SK-N-SH (cell line): ENCODE data around the gene PDZK1IP1. TPM values are rescaled to one million over a fixed set of nuclear protein-coding genes. Genes with fewer than 3 reads are reported as not detected.

Experiments used
- CTCF ChIA-PET: fragments of 300-600, 350-600 bp; formaldehyde crosslinking; extraction: SDS; loops from one replicate; lab custom pipeline; 2021; lab: Yijun Ruan, JAX
- POLR2A ChIA-PET: fragments of 350-600 bp; sonication (Branson Sonifier 250); formaldehyde crosslinking; extraction: SDS; loops from one replicate; lab custom pipeline; 2020; ENCODE audit warnings: antibody characterized with exemption, inconsistent platforms; lab: Yijun Ruan, JAX
- DNase-seq: peaks from one replicate; pipeline ENCODE4 v3.0.0; 2012
- H2AFZ ChIP-seq: fragments of 200-600 bp; sonication (generic); 2 replicates; pipeline ENCODE4 v1.8.1; 2016; ENCODE audit warnings: antibody characterized with exemption, mild to moderate bottlenecking, low read depth
- H3F3A ChIP-seq: fragments of 200-600 bp; sonication (generic); replicated peaks from 2 replicates; pipeline ENCODE3; 2016; ENCODE audit warnings: antibody characterized with exemption, mild to moderate bottlenecking; ENCODE audit not compliant: insufficient read depth
- H3K27ac ChIP-seq, 2 experiments: fragments of 200-500 bp in 1 of 2; fragments of 200-600 bp in 1 of 2; sonication (Bioruptor generic) in 1 of 2; sonication (generic), shearing (Covaris generic) in 1 of 2; 2 replicates each; pipeline versions ENCODE4 v1.5.1 to v1.6.1; 2014 to 2016; ENCODE audit warnings: low read depth in 2 of 2, inconsistent platforms in 1 of 2, low read length in 1 of 2, mild to moderate bottlenecking in 1 of 2, mixed read lengths in 1 of 2
- H3K27me3 ChIP-seq: fragments of 200-600 bp; sonication (generic), shearing (Covaris generic); 2 replicates; pipeline ENCODE4 v1.6.1; 2016; ENCODE audit warnings: mixed run types; ENCODE audit not compliant: insufficient read depth
- H3K36me3 ChIP-seq, 2 experiments: fragments of 200-500 bp in 1 of 2; fragments of 200-600 bp in 1 of 2; sonication (Bioruptor generic) in 1 of 2; sonication (generic) in 1 of 2; replicated peaks in 1 of 2; 2 replicates each; pipeline versions ENCODE3 to v1.5.1; 2014 to 2016; ENCODE audit warnings: low read length in 1 of 2, mild to moderate bottlenecking in 1 of 2; ENCODE audit not compliant: insufficient read depth in 2 of 2, control insufficient read depth in 1 of 2
- H3K4me1 ChIP-seq, 2 experiments: fragments of 200-500 bp in 1 of 2; fragments of 200-600 bp in 1 of 2; sonication (Bioruptor generic) in 1 of 2; sonication (generic), shearing (Covaris generic) in 1 of 2; 2 replicates each; pipeline versions ENCODE4 v1.5.1 to v1.6.1; 2014 to 2016; ENCODE audit warnings: low read depth in 1 of 2, low read length in 1 of 2, mixed run types in 1 of 2; ENCODE audit not compliant: insufficient read depth in 2 of 2, control insufficient read depth in 1 of 2
- H3K4me2 ChIP-seq: fragments of 200-600 bp; sonication (generic), shearing (Covaris generic); 2 replicates; pipeline ENCODE4 v1.6.1; 2017; ENCODE audit warnings: mixed run types
- H3K4me3 ChIP-seq, 2 experiments: fragments of 200-500 bp in 1 of 2; fragments of 200-600 bp in 1 of 2; sonication (Bioruptor generic) in 1 of 2; sonication (generic), shearing (Covaris generic) in 1 of 2; 2 replicates each; pipeline versions ENCODE4 v1.5.1 to v1.8.1; 2014 to 2016; ENCODE audit warnings: low read depth in 2 of 2, inconsistent platforms in 1 of 2, low read length in 1 of 2, mild to moderate bottlenecking in 1 of 2, mixed read lengths in 1 of 2, moderate library complexity in 1 of 2
- H3K79me2 ChIP-seq: fragments of 200-600 bp; sonication (generic); 2 replicates; pipeline ENCODE4 v1.8.1; 2017; ENCODE audit warnings: mild to moderate bottlenecking; ENCODE audit not compliant: insufficient read depth
- H3K9ac ChIP-seq: fragments of 200-600 bp; sonication (generic); 2 replicates; pipeline ENCODE4 v1.6.1; 2017; ENCODE audit warnings: mixed run types
- H3K9me2 ChIP-seq: fragments of 200-600 bp; sonication (generic); 2 replicates; pipeline ENCODE4 v1.6.1; 2017; ENCODE audit warnings: mixed run types
- H3K9me3 ChIP-seq: fragments of 200-600 bp; sonication (generic); 2 replicates; pipeline ENCODE4 v1.6.1; 2017; ENCODE audit warnings: mixed run types, mild to moderate bottlenecking, moderate library complexity
- H4K20me1 ChIP-seq: fragments of 200-600 bp; sonication (generic); 2 replicates; pipeline ENCODE4 v1.6.1; 2017; ENCODE audit warnings: mild to moderate bottlenecking, mixed run types; ENCODE audit not compliant: insufficient read depth
- EZH2phosphoT487 ChIP-seq: fragments of 200-600 bp; sonication (generic); IDR thresholded peaks from 2 replicates; pipeline ENCODE4 v1.6.1; 2017; ENCODE audit warnings: low read depth, mixed run types, mild to moderate bottlenecking, antibody characterized with exemption, moderate library complexity, borderline replicate concordance
- FOSL2 ChIP-seq: IDR thresholded peaks from 2 replicates; pipeline ENCODE4 v1.4.0; 2012; ENCODE audit warnings: low read depth, mild to moderate bottlenecking, moderate library complexity, borderline replicate concordance
- FOXJ3 ChIP-seq: sonication (generic); formaldehyde crosslinking; IDR thresholded peaks from 2 replicates; pipeline ENCODE4 v1.5.1; 2020; ENCODE audit warnings: mild to moderate bottlenecking, missing genetic modification reagents
- FOXM1 ChIP-seq: IDR thresholded peaks from 2 replicates; pipeline ENCODE4 v1.4.0; 2012; ENCODE audit warnings: low read depth, mild to moderate bottlenecking
- GABPA ChIP-seq: IDR thresholded peaks from 2 replicates; pipeline ENCODE4 v1.4.0; 2012; ENCODE audit warnings: low read depth, mild to moderate bottlenecking
- IRF3 ChIP-seq: fragments of 150-350 bp; IDR thresholded peaks from 2 replicates; pipeline ENCODE4 v1.6.1; 2016; ENCODE audit warnings: mild to moderate bottlenecking, low read depth, low read length
- JUND ChIP-seq: IDR thresholded peaks from 2 replicates; pipeline ENCODE4 v1.4.0; 2012
- MAX ChIP-seq: IDR thresholded peaks from 2 replicates; pipeline ENCODE4 v1.4.0; 2012; ENCODE audit warnings: low read depth
- NFIC ChIP-seq: IDR thresholded peaks from 2 replicates; pipeline ENCODE4 v1.4.0; 2012; ENCODE audit warnings: borderline replicate concordance
- NRF1 ChIP-seq: IDR thresholded peaks from 2 replicates; pipeline ENCODE4 v1.6.1; 2012; ENCODE audit warnings: low read depth, mild to moderate bottlenecking, low read length
- PBX3 ChIP-seq: IDR thresholded peaks from 2 replicates; pipeline ENCODE4; 2012
- POLR2AphosphoS5 ChIP-seq: IDR thresholded peaks from 2 replicates; pipeline ENCODE4 v1.6.1; 2012; ENCODE audit warnings: low read depth, low read length
- REST ChIP-seq: IDR thresholded peaks from 2 replicates; pipeline ENCODE4 v1.6.1; 2012; ENCODE audit warnings: mild to moderate bottlenecking, low read depth, low read length, moderate library complexity
- SIN3A ChIP-seq: IDR thresholded peaks from 2 replicates; pipeline ENCODE4 v1.6.1; 2012; ENCODE audit warnings: low read depth, mild to moderate bottlenecking, low read length, moderate library complexity, borderline replicate concordance
- SMC3 ChIP-seq: IDR thresholded peaks from 2 replicates; pipeline ENCODE4 v1.6.1; 2012; ENCODE audit warnings: low read depth, low read length, improper control_type of control experiment
- TAF1 ChIP-seq: IDR thresholded peaks from 2 replicates; pipeline ENCODE4 v1.6.1; 2012; ENCODE audit warnings: low read depth, mild to moderate bottlenecking, low read length, moderate library complexity, borderline replicate concordance
- TCF12 ChIP-seq: IDR thresholded peaks from 2 replicates; pipeline ENCODE4 v1.4.0; 2012
- TEAD4 ChIP-seq: IDR thresholded peaks from 2 replicates; pipeline ENCODE4 v1.4.0; 2012; ENCODE audit warnings: mild to moderate bottlenecking, borderline replicate concordance; ENCODE audit not compliant: insufficient read depth
- YY1 ChIP-seq: IDR thresholded peaks from 2 replicates; pipeline ENCODE4 v1.4.0; 2012; ENCODE audit warnings: low read depth, mild to moderate bottlenecking
- ZBTB33 ChIP-seq: IDR thresholded peaks from 2 replicates; pipeline ENCODE4 v1.4.0; 2012; ENCODE audit warnings: low read depth, borderline replicate concordance
- WGBS: methylation state at CpG from one replicate; pipeline ENCODE4 v1.1.6; 2017; ENCODE audit warnings: low lambda C conversion rate; 5-methylcytosine and 5-hydroxymethylcytosine counted together
- polyA plus RNA-seq, 3 experiments: library from polyadenylated mRNA; depleted of rRNA; stranded (reverse); fragments of >200 nt; gene quantifications; 2 replicates each; pipeline ENCODE4 v1.2.3, GENCODE V29; 2012

The PDZK1IP1 gene
- polyA plus RNA-seq, 1 of the 3 experiments (the other 2 are of a cell fraction), result not detected

- no peak for DNase-seq
- Histone ChIP-seq H3K9ac (no peak overlapping the region), H3K36me3 (no peaks in the 10 kb centered on the region), H4K20me1 (no peaks in the 10 kb centered on the region), H2AFZ (no peak overlapping the region), H3K4me3 (no peak overlapping the region), H3K79me2 (no peaks in the 10 kb centered on the region), H3K4me2 (no peak overlapping the region), H3K27me3 (peaks cover under 1% of the 10 kb centered on the region; the same call in 1 of the 2 replicates), H3K9me2 (no peaks in the 10 kb centered on the region), H3F3A (no peaks in the 10 kb centered on the region), H3K4me1 (no peaks in the 10 kb centered on the region), H3K27ac (no peak overlapping the region), H3K9me3 (no peaks in the 10 kb centered on the region)
- CTCF ChIA-PET, result interaction anchor here (2.5 kb wide), 1 partner anchor 20 kb away, joined by 15 read pairs; no protein-coding TSS in a partner anchor
- POLR2A ChIA-PET, result no interaction called here
- TF ChIP-seq SMC3 (no peak), NFIC (no peak), YY1 (no peak), TCF12 (no peak), ZBTB33 (no peak), FOSL2 (no peak), TEAD4 (no peak), FOXJ3 (no peak), EZH2phosphoT487 (no peak), SIN3A (no peak), FOXM1 (no peak), POLR2AphosphoS5 (no peak), MAX (no peak), NRF1 (no peak), IRF3 (no peak), GABPA (no peak), REST (no peak), PBX3 (no peak), JUND (no peak), TAF1 (no peak)
- WGBS, result 52% methylated on average over 10 of the region's 11 CpGs
Measured at GRCh38 chr1:47213230-47213963, 23.6 kb upstream of the PDZK1IP1 start.
